Activated effector memory CD4-positive, alpha-beta T cell treated with anti-CD3 and anti-CD28 coated beads, Interleukin-2, amount 50 U/mL, for 16 hours (primary cell): ENCODE data around the gene CRABP2.
A peak's percentile ranks its signal among the peaks of the same experiment; 100 is the strongest.

ENCODE experiments used
- DNase-seq: peaks from one replicate; pipeline ENCODE4 v3.0.0-alpha.2; 2020

Gene CRABP2

DNA sequence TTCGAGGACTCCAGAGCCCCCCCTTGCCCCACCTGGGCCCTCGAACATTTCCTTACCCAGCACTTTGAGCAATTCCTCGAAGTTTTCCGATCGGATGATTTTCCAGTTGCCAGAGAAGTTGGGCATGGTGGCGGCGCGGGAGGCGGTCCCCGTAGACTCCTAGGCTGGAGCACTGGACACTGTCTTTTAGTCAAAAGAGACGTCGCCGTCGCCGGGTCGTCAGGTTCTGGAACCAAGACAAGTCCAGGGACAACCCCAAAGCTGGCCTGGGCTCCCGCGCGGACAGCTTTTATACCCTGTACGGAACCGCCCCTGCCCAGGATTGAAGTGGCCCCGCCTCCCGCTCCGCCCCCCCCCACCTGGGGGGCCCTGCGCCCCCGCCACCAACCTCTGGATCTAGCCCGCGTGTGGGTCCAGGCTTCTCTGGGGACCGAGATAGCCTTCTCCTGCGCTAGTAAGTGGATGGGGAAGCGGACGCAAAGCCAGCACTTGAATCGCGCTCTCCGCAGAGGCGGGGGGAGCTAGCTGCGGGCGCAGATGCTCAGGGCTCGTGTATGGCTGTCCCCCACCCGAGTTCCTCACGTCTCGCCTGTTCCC is at the start of gene CRABP2:
Gene CRABP2 (minus strand): TSS at position 263 of the 597 bp plus-strand sequence. CDS start 137 bp downstream, at position 126.
- peak; percentile 68 for DNase-seq

DNA sequence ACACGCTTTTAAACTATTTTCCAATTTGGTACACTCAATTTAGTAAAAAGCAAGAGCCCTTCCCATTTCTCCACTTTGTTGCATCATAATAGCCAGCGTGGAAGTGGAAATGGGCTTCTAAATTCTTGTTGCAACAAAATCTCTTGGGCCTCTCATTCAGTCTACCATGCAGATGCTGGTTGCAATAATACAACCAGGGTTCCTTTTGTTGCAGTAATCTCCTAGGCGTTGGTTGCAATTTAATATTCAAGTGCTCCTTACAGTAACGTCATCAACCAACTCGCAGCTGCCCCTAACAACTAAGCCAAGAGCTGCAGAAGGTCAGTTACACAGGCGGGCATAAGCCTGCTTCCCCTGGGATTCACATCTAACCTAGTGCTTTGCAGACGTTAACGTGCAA is 48.8 kb upstream of the CRABP2 start:
- no peak for DNase-seq

DNA sequence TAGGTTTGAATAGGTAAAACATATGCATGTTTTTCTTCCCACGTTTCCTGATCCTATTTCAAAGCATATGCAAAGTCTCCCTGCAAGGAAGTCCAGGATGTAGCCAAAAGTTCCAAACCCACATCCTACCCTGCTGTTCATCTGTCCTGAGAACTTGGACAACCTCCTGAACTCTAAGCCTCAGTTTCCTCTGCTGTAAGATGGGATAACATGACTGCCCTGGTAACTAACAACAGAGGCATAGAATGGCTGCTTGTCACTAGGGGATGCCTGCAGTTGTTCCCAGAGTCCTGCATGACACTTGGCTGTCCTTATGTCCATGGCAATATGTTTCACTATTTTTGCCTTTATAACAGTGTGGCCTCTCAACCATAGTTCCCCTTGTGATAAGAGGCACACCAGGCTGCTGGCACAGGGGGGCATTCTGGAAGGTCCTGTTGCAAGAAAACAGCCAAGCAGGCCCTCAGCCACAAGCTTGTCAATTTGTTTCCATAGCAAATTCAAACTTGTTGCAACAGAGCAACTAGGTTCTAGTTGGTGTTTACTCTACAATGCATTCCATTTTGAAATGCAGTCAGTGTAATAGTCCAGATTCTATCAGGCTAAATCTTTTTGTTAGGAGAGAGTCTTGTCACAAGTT is 47.6 kb upstream of the CRABP2 start:
- no peak for DNase-seq

DNA sequence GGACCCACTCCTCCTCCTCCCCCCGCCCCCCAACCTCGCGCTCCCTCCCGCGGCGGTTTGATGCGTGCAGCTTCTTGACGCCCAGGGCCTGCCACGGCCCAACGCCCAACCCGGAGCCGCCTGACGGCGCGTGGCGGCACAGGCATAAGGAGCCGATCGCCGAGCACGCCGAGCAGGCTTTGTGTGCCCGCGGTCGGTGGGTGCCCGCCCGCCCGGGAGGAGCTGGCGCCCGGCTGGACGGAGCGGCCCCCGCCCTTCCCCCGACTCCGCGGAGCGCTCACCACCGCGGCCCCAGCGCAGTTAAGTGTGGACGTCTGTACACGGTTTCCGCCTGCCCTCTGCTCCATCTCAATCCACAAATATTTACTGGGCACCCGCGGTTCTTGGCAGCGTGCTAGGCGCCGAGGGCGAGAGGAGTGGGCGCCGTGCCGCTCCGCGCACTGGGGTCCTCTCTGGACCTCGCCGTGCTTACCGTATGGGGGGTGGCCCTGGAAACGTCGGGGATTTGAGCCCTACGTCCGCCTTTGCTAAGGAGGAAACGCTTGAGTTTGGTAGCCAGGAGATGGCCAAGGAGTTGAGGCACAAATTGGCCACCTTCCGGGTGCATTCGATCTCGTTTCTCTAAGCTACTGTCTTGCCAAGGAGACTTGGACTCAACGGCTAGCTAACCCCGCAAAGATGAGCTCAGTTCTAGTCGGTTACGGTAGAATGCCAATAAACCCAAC is 46.5 kb upstream of the CRABP2 start:
- DNase-seq, result peak; percentile 99

DNA sequence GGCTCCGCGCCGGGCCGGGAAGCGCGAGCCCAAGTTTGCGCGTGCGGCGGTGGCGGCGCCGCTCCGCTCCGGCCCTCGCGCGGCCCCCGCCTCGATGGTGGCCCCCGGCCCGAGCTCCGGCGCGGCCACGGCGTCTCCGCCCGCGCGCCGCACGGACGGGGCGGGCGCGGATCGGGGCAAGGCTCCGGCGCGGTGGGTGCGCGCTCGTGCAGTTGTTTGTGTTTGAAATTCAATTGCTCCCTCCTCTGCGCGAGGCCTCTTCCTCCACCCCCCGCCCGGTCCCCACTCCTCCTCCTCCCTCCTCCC is 46.0 kb upstream of the CRABP2 start, which contains the start of gene HDGF:
Gene HDGF (minus strand): TSS at position 225 of the 306 bp plus-strand sequence. CDS start 246 bp downstream, outside the sequence.
- DNase-seq, result no peak

DNA sequence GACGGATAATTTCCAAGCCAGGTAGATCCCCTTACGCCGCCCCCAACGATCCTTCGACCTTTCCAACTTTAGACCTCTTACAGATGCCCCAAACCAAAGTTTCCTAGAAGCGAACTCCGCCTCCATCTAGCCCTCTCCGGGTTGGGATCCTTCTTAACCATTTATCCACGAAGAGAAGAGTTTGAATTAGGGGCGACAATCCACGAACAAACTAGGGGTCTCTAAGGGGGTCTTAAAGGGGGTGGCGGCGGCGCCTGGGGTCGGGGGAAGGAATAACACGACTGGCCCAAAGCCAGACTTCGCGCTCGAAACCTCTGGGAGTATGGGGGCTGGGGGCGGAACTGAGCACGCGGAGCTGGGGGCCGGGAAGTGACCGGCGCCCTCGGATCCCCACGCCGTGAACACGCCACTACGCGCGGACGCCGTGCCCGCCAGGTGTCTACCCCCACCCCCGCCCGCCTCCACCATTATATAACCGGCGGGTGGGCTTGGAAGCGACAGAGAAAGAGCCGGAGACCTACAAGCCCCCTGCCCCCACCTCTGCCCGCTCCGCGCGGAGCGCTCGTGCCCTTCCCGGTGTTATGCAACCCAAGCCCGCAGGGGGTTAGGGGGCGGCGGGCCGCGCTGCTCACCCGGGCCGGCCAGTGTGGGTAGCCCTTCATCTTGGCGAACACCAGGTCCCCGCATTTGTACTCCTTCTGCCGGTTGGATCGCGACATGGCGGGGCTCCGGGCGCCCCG is 45.5 kb upstream of the CRABP2 start:
- peak; percentile 80 for DNase-seq

DNA sequence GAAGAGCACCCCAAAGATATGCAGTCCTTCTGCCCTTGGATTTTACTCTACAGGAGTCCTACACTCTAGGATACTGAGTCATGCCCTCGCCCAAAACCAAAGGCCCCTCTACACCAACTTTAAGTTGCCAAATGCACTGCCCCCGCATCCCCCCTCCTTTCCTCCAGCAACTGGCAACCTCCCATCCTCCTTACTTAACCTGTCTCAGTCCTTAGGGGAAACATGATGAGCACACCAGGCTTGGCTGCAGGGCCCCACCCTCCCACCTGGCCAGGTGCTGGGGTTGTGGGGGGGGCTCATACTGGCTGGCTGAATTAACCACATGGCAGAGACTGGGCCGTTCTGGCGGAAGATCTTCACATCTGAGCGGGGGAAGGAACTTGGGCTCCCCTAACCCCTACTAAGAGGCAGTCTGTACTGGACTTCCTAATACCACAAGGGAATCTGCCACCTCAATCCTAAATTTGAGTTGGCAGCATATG is 44.8 kb upstream of the CRABP2 start:
- peak; percentile 80 for DNase-seq

DNA sequence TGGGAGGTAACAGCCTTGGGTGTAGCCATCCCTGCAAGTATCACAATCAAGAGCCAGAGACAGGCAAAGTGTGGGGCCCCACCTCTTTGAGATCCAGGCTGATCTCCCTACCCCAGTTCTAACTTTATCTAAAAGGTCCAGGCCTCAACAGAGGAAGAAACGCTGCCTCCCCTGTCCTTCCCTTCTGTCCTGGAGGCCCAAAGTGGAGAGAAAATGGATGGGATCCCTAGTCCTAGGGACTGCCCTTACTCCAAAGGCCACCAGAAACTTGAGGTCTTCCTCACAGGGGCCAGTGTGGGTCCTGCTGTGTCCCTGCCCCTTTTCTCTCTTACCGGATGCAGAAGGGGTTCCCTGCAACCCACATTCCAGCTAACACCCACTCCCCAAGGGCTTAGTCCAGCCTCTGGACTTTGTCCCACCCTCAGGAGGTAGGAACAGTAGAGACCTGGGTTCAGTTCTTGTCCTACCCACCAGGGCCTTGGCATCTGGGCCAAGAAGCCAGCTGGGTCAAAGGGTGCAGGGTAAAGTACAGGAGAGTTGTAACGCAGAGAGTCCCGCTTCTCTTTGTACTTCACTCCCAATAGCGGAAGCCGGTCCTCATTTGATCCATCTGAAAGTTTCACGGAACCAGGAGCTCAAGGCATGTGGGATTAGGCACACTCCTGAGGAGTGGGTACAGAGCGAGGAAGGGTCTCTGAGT is 44.2 kb upstream of the CRABP2 start:
- DNase-seq, result no peak

DNA sequence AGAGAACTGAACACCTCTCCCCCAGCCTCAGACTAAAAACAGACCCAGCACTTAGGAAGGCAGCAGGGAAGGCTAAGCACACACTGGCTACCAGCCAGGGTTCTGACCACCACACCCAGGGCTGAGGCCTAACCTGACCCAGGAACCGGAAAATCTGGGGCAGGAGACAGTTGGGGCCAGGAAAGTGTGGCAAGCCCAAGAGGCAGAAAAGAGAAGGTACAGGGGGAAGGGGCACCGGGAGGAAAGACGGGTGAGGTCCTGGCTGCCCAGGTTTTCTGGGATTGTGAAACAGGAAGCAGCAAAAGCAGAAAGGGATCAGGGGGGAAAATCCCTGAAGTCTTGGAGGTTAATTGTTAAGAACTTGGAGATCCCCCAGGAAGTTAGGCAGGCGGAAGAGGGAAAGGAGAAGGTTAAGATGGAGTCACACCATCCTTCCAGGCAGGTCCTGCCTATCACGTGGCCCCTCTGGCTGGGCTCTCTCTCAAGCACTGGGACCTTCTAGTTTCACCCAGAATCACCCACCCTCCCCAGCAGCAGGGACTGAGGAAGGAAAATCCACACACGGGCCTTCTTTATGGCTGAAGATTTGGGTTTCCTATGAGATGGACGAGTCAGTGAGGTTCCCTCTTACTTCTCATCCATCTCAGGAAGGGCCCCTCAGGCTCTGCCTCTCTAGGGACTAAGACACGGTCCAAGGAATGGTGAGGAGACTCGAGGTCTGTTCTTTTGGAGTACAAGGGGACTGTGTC is 43.5 kb upstream of the CRABP2 start:
- DNase-seq, result peak; percentile 73

DNA sequence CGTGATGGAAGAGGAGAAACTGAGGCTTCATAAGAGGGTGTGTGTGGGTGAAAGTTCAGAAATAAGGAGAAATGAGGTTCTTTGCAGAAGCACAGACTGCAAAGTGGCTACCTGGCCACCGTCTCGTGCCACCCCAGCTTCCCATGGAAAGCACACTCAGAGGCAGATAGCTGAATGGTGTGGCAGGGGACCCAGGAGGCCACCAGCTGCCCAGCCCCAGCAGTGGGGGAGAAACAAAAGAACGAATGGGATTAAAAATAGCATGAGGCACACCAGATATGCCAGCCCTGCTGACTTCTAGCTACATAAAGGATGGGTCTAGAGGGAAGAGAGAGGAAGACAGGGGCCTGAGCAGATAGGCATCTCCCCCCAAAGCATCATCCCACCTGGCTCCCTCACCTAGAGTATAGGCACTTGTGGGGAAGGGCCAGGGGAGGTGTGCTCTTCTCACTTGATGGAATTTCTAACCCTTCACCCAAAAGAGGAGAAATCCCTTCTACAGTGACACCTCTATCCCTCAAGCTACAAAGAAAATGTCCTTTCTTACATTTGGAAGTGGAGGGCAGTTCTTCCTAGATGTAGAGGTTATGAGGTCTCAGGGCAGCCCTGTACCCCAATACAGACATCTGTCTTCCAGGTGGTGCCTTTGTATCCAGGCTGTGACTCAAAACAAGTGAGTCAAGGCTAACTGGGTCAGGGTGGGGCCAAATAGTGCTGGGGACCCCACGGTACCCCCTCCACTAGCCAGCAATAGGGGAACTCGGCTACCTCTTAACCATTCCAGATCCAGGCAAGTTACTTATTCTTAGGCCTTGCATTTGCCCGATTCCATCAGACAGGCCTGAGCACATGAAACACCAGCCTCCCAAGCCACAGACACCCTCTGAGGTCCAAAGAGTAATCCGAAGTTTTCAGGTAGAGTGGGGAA is 42.6 kb upstream of the CRABP2 start:
- no peak for DNase-seq

DNA sequence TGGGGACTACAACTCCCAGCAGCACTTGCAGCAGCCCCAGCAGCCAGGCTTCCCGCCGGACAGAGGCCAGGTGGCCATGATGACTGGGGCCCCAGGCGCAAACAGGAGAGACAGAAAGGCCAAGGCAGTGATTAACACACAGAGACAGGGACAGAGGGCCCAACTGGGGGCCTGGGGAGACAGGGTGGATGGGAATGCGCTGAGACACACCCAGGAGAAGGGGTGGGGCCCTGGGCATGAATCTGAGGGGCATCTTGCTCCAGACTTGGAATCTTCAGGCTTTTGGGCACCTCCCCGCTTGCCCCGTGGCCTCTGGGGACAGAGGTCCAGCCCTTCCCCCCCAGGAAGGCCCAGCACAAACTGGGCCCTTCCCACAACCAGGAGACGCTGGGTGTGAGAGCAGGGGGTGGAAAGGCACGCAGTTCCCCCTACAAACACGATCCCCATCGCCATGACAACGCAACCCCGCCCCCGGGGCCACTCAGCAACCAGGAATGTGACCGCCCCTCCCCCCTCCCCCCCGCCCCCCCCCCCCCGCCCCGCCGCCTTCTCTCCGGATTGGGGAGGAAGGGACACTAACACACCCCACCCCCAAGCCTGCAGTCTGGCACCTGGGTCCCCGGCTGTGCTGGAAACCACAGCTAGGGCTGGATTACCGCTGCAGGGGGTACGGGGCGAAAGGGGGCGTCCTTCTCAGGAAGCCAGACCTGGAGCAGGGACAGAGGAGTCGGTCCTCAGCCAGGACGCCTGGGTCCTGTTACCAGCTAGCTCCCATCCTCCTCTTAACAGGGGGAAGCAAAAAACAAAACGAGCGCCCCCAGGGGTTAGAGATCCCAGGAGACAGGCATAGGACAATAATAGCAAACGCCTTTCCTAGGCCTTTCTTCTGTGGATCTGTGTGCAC is 41.6 kb upstream of the CRABP2 start:
- peak; percentile 81 for DNase-seq

DNA sequence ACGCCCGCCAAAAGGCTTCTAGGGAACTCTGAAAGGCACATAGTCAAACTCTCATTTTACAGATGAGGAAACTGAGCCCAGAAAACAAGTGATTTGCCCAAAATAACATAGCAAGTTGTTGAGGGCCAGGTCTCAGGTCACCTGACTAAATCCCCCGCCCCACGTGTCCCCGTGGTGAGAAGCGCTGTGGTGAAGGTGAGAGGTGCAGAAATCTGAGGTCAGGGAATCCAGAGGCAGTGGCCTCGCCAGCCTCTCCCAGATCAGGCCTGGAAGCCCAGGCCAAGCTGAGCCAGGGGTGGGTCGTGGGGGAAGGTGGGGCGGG is 41.0 kb upstream of the CRABP2 start:
- DNase-seq, result no peak

DNA sequence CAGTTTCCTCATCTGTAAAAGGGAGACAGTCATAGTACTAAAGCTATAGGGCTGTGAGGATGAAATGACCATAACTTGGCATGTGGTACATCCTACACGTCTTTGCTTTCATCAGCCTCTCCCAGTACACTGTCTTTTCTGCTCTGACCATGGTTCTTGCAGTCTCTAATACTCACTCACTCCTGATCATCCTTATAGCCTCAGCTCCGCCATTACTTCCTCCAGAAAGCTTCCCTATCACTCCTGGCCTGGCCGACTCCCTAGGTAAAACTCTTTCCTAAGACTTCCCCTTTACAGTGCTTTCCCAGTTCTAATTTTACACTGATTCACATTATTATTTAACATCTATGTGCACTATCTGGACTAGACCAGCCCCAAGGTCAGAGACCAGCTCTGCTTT is 40.5 kb upstream of the CRABP2 start:
- DNase-seq, result no peak

DNA sequence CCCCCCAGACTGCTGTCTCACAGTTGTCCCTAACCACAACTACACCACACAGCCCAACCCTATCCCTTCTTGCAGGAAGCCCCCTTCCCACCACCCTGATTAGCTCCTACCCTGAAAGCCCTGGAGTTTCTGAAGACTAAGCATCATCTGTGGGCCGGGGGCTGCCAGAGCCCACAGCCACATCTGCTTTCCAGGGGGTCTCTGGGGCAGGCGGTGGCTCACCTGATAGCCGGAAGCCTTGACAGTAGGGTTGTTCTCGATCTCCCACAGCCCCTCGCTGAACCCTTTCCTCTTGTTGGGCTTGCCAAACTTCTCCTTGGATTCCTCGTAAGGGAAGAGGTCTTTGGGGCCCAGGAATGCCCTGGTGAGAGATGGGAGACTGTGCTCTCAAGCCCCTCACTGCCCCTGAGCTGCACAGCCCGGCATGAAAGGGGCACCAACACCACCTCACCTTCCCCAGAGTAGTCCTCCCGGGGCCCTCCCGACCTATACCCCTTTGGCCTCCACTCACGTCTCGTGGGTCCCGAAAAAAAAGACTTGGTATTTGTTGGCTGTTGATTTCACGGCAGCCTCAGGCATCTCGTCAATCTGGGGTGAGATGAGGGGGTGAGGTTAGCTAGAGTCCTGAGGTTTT is 39.5 kb upstream of the CRABP2 start:
- no peak for DNase-seq

DNA sequence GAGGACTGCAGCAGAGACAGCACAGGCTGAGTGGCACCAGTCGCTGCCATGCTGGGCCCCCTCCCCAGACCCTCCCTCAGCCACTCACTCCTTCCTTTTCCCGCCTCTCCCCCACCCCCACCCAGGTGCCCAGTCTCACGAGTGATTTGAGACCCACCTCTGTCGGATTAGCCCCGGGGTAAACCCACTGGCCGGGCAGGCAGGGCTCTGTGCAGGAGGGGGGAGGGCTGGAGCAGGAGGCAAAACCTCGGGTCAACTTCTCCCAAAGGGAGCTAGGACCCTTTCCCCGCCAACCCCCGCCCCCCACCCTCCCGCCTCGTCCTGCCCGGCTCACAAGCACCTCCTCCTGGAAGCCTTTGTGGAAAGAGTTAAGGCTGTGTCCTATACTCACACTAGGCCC is 39.0 kb upstream of the CRABP2 start:
- no peak for DNase-seq

DNA sequence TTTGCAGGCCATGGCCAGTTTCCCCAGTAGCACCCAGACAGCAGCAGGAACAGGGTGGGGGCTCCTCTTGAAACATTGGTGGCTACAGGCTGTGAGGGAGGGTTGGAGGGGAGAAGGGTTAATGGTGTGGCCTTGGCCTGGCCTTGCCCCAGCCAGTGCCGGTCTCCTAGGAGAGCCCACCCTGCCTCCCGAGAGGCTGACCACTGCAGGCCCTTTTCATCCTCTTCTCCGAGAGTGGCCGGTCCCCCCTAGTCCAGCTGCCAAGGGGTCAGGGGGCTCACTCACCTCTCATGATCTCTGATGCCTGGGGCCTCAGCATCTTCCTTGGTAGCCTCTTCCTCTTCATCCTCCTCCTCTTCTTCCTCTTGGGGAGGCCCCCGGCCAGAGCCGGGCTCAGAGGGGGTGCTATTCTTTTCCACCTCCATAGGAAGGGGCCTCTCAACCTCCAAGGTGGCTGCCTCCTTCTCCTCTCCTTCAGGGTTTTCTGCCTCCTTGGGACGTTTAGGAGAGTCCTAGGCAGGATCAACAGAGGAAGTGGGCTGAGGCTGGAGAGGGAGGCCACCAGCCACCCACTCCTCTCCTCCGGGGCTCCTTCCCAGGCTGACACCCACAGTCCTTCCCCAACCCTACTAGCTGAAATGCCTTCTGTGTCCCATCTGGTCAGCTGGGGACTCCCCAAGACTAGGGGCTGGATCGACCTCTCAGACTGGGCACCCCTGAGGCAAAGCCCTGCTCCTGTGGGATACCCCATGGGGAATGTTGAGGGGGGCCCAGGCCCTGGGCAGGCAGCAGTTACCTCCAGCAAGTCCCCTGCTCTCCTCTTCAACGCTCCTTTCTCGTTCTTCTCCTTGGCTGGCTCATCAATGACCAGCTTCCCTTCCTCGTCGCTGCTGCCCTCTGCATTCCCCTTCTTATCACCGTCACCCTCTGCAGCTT is 38.3 kb upstream of the CRABP2 start:
- no peak for DNase-seq

DNA sequence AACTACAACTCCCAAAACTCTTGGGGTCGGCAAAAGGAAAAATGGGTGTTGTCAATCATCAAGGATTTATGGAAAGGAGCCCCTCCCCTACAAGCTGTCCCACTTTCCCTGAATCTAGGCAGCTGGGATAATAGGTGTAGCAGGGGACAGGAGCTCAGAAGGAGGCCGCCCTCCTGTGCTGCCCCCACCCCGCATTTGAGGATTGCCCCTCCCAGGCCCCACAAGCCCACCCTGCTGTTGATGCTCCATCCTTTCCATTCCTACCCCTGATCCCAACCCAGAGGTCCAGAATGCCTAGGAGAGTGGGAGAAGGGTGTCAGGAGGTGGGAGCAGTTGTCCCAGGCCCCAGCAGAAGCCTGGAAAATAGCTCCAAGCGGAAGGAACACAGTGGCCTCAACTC is 37.4 kb upstream of the CRABP2 start:
- no peak for DNase-seq

DNA sequence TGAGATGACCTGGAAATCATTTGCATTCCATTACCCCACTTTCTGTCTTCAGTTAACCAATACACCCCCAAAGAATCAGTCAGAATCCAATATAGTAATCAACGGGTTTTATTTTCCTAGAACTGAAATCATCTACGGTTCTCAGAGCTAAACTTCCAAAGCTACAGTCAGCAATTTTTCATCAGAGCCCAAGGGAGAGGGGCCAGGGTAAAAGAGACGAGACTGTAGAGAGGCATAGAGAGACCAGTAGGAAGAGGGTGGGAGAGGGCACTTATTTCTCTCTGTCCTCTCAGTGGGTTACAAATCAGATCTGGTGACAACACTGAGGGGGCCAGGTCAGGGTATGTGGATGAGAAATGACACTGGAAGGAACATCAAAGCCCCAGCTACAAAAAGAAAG is 36.6 kb upstream of the CRABP2 start:
- no peak for DNase-seq
